Measurements from ENCODE around the gene ZNF705A. TPM values are rescaled to one million over a fixed set of nuclear protein-coding genes. Genes with fewer than 3 reads are reported as not detected.
"Not testable (repeated sequence)": the region's sequence is repeated elsewhere in the genome, so short reads cannot be mapped to it uniquely, and the experiment has no call there.

Gene ZNF705A
- not detected for total RNA-seq

GRCh38 chr12:8156845-8157244 lies at the start of gene ZNF705A:
TSS of gene ZNF705A (plus strand) at chr12:8157015. CDS start at chr12:8172626, 15,611 bp downstream.
- Histone ChIP-seq H3K36me3 (no peaks in the 10 kb centered on the region), H3K27me3 (replicated peaks; ENCODE audit: insufficient read depth) (no peaks in the 10 kb centered on the region), H3K9me3 (no peaks in the 10 kb centered on the region), H3K27ac (no peak within 1 kb of the TSS), H3K4me3 (no peak within 1 kb of the TSS), H3K4me1 (replicated peaks) (no peaks in the 10 kb centered on the region)
- 57% methylated on average over 3 of the region's 3 CpGs for WGBS
- DNase-seq (ENCODE audit: low spot score): no peak
- TF ChIP-seq, protein P1, sequence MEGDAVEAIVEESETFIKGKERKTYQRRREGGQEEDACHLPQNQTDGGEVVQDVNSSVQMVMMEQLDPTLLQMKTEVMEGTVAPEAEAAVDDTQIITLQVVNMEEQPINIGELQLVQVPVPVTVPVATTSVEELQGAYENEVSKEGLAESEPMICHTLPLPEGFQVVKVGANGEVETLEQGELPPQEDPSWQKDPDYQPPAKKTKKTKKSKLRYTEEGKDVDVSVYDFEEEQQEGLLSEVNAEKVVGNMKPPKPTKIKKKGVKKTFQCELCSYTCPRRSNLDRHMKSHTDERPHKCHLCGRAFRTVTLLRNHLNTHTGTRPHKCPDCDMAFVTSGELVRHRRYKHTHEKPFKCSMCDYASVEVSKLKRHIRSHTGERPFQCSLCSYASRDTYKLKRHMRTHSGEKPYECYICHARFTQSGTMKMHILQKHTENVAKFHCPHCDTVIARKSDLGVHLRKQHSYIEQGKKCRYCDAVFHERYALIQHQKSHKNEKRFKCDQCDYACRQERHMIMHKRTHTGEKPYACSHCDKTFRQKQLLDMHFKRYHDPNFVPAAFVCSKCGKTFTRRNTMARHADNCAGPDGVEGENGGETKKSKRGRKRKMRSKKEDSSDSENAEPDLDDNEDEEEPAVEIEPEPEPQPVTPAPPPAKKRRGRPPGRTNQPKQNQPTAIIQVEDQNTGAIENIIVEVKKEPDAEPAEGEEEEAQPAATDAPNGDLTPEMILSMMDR (IDR thresholded peaks at IDR 0.05): no peak
- TF ChIP-seq POLR2A (IDR thresholded peaks at IDR 0.05) (no peak), POLR2AphosphoS5 (IDR thresholded peaks at IDR 0.05) (no peak)
- intact Hi-C loops (cut with DNase I): no loop called here

DNA sequence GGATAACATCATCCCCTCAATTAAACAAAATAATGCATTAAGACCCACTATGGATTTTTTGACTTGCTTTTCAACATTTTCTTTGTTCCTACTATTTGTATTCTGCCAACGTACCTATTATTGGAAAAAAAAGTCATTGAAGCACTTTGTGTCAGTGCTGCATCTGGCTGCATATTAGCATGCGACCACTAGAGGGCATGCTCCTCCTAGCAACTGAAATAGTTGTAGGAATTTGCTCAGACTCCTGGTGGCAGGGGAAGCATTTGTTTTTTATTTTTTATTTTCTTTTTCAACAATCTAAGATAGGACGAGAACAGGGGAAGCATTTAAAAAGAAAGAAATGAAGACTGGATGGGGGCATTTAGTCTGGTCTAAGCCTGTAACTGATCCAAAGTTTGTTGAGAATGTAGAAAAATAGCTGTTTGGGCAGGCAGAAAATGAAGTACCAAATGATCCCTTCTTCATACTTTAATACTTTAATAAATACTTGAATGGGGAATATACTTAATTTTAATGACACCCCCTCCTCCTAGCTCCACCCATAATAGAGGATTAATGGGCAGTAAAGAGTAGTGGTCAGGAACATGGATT lies 47.9 kb upstream of the ZNF705A start:
- no peak overlapping the region for H3K4me3 ChIP-seq
- intact Hi-C loops (cut with DNase I): no loop called here
- no peaks in the 10 kb centered on the region for H3K36me3 ChIP-seq
- H3K27ac ChIP-seq: no peak overlapping the region
- TF ChIP-seq POLR2AphosphoS5 (IDR thresholded peaks at IDR 0.05) (peak; percentile 23), POLR2A (IDR thresholded peaks at IDR 0.05) (no peak)
- TF ChIP-seq, protein P1 (IDR thresholded peaks at IDR 0.05): peak; percentile 87 to 94 (median 92)
- peak; percentile 66 for DNase-seq (ENCODE audit: low spot score)
- no peaks in the 10 kb centered on the region for H3K27me3 ChIP-seq (replicated peaks; ENCODE audit: insufficient read depth)
- H3K4me1 ChIP-seq (replicated peaks): no peaks in the 10 kb centered on the region
- 0% methylated on average over 3 of the region's 3 CpGs for WGBS
- H3K9me3 ChIP-seq: no peaks in the 10 kb centered on the region

GRCh38 chr12:8113117-8113516 lies 43.7 kb upstream of the ZNF705A start:
- DNase-seq (ENCODE audit: low spot score); H3K27me3 ChIP-seq (replicated peaks; ENCODE audit: insufficient read depth); H3K4me3 ChIP-seq; intact Hi-C loops (cut with DNase I); H3K36me3 ChIP-seq; H3K4me1 ChIP-seq (replicated peaks); H3K27ac ChIP-seq; H3K9me3 ChIP-seq: not testable (repeated sequence)
- WGBS: 95% methylated on average over 4 of the region's 4 CpGs

- Histone ChIP-seq H3K36me3 (no peaks in the 10 kb centered on the region), H3K27ac (no peak overlapping the region), H3K9me3 (no peaks in the 10 kb centered on the region), H3K4me3 (no peak overlapping the region), H3K4me1 (replicated peaks) (no peaks in the 10 kb centered on the region), H3K27me3 (replicated peaks; ENCODE audit: insufficient read depth) (no peaks in the 10 kb centered on the region)
- WGBS: 87% methylated on average over 4 of the region's 4 CpGs
- intact Hi-C loops (cut with DNase I): no loop called here
- no peak for DNase-seq (ENCODE audit: low spot score)
- TF ChIP-seq, protein P1 (IDR thresholded peaks at IDR 0.05): no peak
- TF ChIP-seq POLR2AphosphoS5 (IDR thresholded peaks at IDR 0.05): no peak
- TF ChIP-seq POLR2A (IDR thresholded peaks at IDR 0.05): no peak
Observed at GRCh38 chr12:8120072-8120713, 36.6 kb upstream of the ZNF705A start.

- no peaks in the 10 kb centered on the region for H3K9me3 ChIP-seq
- TF ChIP-seq, protein P1 (IDR thresholded peaks at IDR 0.05): no peak
- TF ChIP-seq POLR2A (IDR thresholded peaks at IDR 0.05) (no peak), POLR2AphosphoS5 (IDR thresholded peaks at IDR 0.05) (no peak)
- intact Hi-C loops (cut with DNase I): no loop called here
- no peaks in the 10 kb centered on the region for H3K27me3 ChIP-seq (replicated peaks; ENCODE audit: insufficient read depth)
- no peaks in the 10 kb centered on the region for H3K4me1 ChIP-seq (replicated peaks)
- DNase-seq (ENCODE audit: low spot score): no peak
- 84% methylated on average over 5 of the region's 5 CpGs for WGBS
- H3K36me3 ChIP-seq: no peaks in the 10 kb centered on the region
- H3K4me3 ChIP-seq: no peak within 1 kb of the TSS
- H3K27ac ChIP-seq: no peak within 1 kb of the TSS
Observed at GRCh38 chr12:8123124-8123912, 33.5 kb upstream of the ZNF705A start, which contains the start of gene CLEC4A. TSS of gene CLEC4A (plus strand) at chr12:8123617. CDS start at chr12:8123879, 262 bp downstream.

All from prostate gland (tissue), 2 donors.